Myocyte (in vitro differentiated cells): ENCODE measurements around the gene ZGLP1. TPM values are rescaled to one million over a fixed set of nuclear protein-coding genes. Genes with fewer than 3 reads are reported as not detected.
"Not testable (repeated sequence)": the region's sequence is repeated elsewhere in the genome, so short reads cannot be mapped to it uniquely, and the experiment has no call there.

Experiments used
- DNase-seq: peaks from one replicate; pipeline ENCODE4 v3.0.0-alpha.2; 2012; ENCODE audit warnings: low read depth
- total RNA-seq: library from RNA; depleted of rRNA; stranded (reverse); fragments of >200 nt; gene quantifications from 2 replicates; pipeline ENCODE4 v1.2.3, GENCODE V29; 2014

Gene ZGLP1
- total RNA-seq, 1 donor from 2014 or later = 4.2 TPM

GRCh38 chr19:10283301-10284064, 26.1 kb downstream of the ZGLP1 start:
- DNase-seq = no peak

GRCh38 chr19:10282043-10282442, 27.6 kb downstream of the ZGLP1 start:
- DNase-seq = not testable (repeated sequence)

- no peak for DNase-seq
Measured at GRCh38 chr19:10279737-10280442, 29.7 kb downstream of the ZGLP1 start.

- DNase-seq = no peak
Measured at GRCh38 chr19:10278935-10279334, 30.7 kb downstream of the ZGLP1 start.

GRCh38 chr19:10277795-10278589, 31.6 kb downstream of the ZGLP1 start:
- DNase-seq = no peak

GRCh38 chr19:10274589-10274988, 35.0 kb downstream of the ZGLP1 start:
- no peak for DNase-seq

GRCh38 chr19:10271543-10272086, 38.0 kb downstream of the ZGLP1 start:
- DNase-seq = no peak

GRCh38 chr19:10270616-10271394, 38.8 kb downstream of the ZGLP1 start, which contains the start of gene ICAM1:
Gene ICAM1 (plus strand): TSS chr19:10271120. CDS start chr19:10271160, 40 bp downstream.
- DNase-seq = peak; percentile 33

GRCh38 chr19:10270180-10270615, 39.4 kb downstream of the ZGLP1 start:
- DNase-seq = no peak

- peak; percentile 70 for DNase-seq
Measured at GRCh38 chr19:10269333-10270179, 40.1 kb downstream of the ZGLP1 start.

- no peak for DNase-seq
Measured at GRCh38 chr19:10268071-10268470, 41.5 kb downstream of the ZGLP1 start.

- DNase-seq = no peak
Measured at GRCh38 chr19:10266706-10267105, 42.9 kb downstream of the ZGLP1 start.

- no peak for DNase-seq
Measured at GRCh38 chr19:10262771-10263170, 46.8 kb downstream of the ZGLP1 start.

GRCh38 chr19:10260141-10260584, 49.5 kb downstream of the ZGLP1 start:
- DNase-seq = no peak

GRCh38 chr19:10259162-10259905, 50.3 kb downstream of the ZGLP1 start:
- DNase-seq = peak; percentile 75

- no peak for DNase-seq
Measured at GRCh38 chr19:10258080-10258710, 51.4 kb downstream of the ZGLP1 start.

- no peak for DNase-seq
Measured at GRCh38 chr19:10256970-10257615, 52.5 kb downstream of the ZGLP1 start.

GRCh38 chr19:10256551-10256950, 53.1 kb downstream of the ZGLP1 start:
- DNase-seq = no peak
